ENCODE data around the gene PCBP1. TPM values are rescaled to one million over a fixed set of nuclear protein-coding genes. Genes with fewer than 3 reads are reported as not detected.
A peak's percentile ranks its signal among the peaks of the same experiment; 100 is the strongest.

The PCBP1 gene
- total and polyA plus RNA-seq, 9 of the 15 experiments (the other 6 are each of a cell fraction or from before 2014, with no cell fraction given) = 19.2 to 407 (median 78.1) TPM

DNA sequence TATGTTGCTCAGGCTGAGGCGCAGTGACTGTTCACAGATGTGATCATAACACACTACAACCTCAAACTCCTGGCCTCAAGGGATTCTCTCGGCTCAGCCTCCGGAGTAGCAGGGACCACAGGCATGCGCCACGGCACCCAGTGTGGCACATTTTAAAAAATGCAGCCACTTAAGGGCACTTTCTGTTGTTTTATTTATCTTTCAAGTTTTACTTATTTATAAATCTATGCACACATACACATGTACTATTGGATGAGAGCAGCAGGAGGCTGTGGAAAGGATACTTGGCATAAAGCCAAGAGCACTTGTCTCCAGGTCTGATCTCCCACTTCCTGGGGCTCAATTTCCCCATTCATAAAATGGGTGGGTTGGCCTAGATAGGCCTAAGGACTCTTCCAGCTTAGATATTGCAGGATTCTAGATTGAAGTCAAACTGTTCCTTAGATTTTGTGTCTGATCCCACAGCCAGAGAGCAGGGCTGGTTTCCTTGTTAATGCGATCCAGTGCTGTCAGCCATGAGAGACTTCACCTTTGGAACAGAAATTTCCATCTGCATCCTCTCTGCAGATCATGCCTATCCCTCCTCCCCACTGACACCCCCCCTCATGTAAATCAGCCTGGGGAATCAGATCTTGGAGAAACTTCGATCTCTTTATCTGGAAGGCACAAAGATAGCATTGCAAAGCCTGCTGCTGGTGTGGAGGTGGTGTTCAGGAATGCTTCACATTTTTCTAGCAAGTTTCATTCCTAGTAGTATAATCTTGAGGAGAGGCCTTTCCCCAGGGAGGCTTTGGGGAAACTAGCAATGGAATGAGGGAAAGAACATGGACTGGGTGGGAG is 24.7 kb downstream of the PCBP1 start (continued):
- TF ChIP-seq, protein P1, sequence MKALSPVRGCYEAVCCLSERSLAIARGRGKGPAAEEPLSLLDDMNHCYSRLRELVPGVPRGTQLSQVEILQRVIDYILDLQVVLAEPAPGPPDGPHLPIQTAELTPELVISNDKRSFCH (CRISPR knock-in tag; IDR thresholded peaks at IDR 0.05) = no peak
- TF ChIP-seq, protein P1 (tag; IDR thresholded peaks at IDR 0.05) = no peak
- no peak for TF ChIP-seq PHF8 (IDR thresholded peaks at IDR 0.05; ENCODE audit: borderline replicate concordance, low read length)
- TF ChIP-seq FOSL1 (tag; conservative IDR thresholded peaks at IDR 0.05) = no peak
- TF ChIP-seq HDAC2 (IDR thresholded peaks at IDR 0.05) = peak; percentile 41
- TF ChIP-seq ZSCAN32 (CRISPR knock-in tag; IDR thresholded peaks at IDR 0.05) = no peak
- no peak for TF ChIP-seq RB1 (IDR thresholded peaks at IDR 0.05; ENCODE audit: low read depth)
- TF ChIP-seq ERF (CRISPR knock-in tag; IDR thresholded peaks at IDR 0.05) = no peak
- no peak for TF ChIP-seq E2F6 (IDR thresholded peaks at IDR 0.05; ENCODE audit: borderline replicate concordance in 1 of 2, extremely low read depth in 1 of 2, insufficient read depth in 1 of 2, insufficient read length in 1 of 2, low read depth in 1 of 2, low read length in 1 of 2, poor library complexity in 1 of 2, severe bottlenecking in 1 of 2)
- TF ChIP-seq, protein P2, sequence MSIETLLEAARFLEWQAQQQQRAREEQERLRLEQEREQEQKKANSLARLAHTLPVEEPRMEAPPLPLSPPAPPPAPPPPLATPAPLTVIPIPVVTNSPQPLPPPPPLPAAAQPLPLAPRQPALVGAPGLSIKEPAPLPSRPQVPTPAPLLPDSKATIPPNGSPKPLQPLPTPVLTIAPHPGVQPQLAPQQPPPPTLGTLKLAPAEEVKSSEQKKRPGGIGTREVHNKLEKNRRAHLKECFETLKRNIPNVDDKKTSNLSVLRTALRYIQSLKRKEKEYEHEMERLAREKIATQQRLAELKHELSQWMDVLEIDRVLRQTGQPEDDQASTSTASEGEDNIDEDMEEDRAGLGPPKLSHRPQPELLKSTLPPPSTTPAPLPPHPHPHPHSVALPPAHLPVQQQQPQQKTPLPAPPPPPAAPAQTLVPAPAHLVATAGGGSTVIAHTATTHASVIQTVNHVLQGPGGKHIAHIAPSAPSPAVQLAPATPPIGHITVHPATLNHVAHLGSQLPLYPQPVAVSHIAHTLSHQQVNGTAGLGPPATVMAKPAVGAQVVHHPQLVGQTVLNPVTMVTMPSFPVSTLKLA (conservative IDR thresholded peaks at IDR 0.05) = 0 out of 4 replicates have a peak, but pooled peaks of 1 of the 2 experiments have one; percentile 31
- no peak for TF ChIP-seq MEF2D (tag; conservative IDR thresholded peaks at IDR 0.05; ENCODE audit: low read depth)
- TF ChIP-seq CCAR2 (IDR thresholded peaks at IDR 0.05; ENCODE audit: low read depth, low read length) = no peak
- TF ChIP-seq ILK (tag; IDR thresholded peaks at IDR 0.05; ENCODE audit: borderline replicate concordance, low read depth) = no peak
- no peak for TF ChIP-seq MYBL2 (IDR thresholded peaks at IDR 0.05; ENCODE audit: low read depth)
- TF ChIP-seq MYBL2 (CRISPR knock-in tag; IDR thresholded peaks at IDR 0.05; ENCODE audit: borderline replicate concordance) = no peak
- TF ChIP-seq MEF2A (IDR thresholded peaks at IDR 0.05; ENCODE audit: control insufficient read depth, low read depth, low read length) = no peak
- peak in 1 of 2 experiments; percentile 72; a peak in 1 of 4 replicates for TF ChIP-seq RCOR1 (IDR thresholded peaks at IDR 0.05; ENCODE audit: borderline replicate concordance in 1 of 2, low read depth in 2 of 2, low read length in 2 of 2)
- no peak for TF ChIP-seq HNRNPUL1 (IDR thresholded peaks at IDR 0.05; ENCODE audit: low read length)

All from K562 (cell line).